Hepatocyte (in vitro differentiated cells): ENCODE data around the gene PDE4B. TPM values are rescaled to one million over a fixed set of nuclear protein-coding genes. Genes with fewer than 3 reads are reported as not detected.

Experiments used
- DNase-seq: peaks from one replicate; pipeline ENCODE4 v3.0.0-alpha.2; 2016; ENCODE audit warnings: low spot score
- H2AFZ ChIP-seq: fragments of 200-600 bp; sonication (generic); 2 replicates; pipeline ENCODE4 v1.6.0; 2016; ENCODE audit warnings: antibody characterized with exemption, mild to moderate bottlenecking
- H3K27ac ChIP-seq: fragments of 200-600 bp; sonication (generic); 2 replicates; pipeline ENCODE4 v1.5.1; 2016; ENCODE audit warnings: mild to moderate bottlenecking
- H3K27me3 ChIP-seq: fragments of 200-600 bp; sonication (generic); 2 replicates; pipeline ENCODE4 v1.6.1; 2016
- H3K36me3 ChIP-seq: fragments of 200-600 bp; sonication (generic); replicated peaks from 2 replicates; pipeline ENCODE4 v1.5.1; 2016; ENCODE audit warnings: low read depth; ENCODE audit not compliant: insufficient read depth
- H3K4me1 ChIP-seq: fragments of 200-600 bp; sonication (generic); 2 replicates; pipeline ENCODE4 v1.5.1; 2016; ENCODE audit warnings: mild to moderate bottlenecking, moderate library complexity; ENCODE audit not compliant: insufficient read depth
- H3K4me2 ChIP-seq: fragments of 200-600 bp; sonication (generic); 2 replicates; pipeline ENCODE4 v1.6.0; 2016
- H3K4me3 ChIP-seq: fragments of 200-600 bp; sonication (generic); 2 replicates; pipeline ENCODE4 v1.5.1; 2016; ENCODE audit warnings: mild to moderate bottlenecking
- H3K79me2 ChIP-seq: fragments of 200-600 bp; sonication (generic); 2 replicates; pipeline ENCODE4 v1.6.0; 2017; ENCODE audit warnings: mild to moderate bottlenecking
- H3K9me2 ChIP-seq: fragments of 200-600 bp; sonication (generic); replicated peaks from 2 replicates; pipeline ENCODE4 v1.6.0; 2017; ENCODE audit warnings: mild to moderate bottlenecking; ENCODE audit not compliant: insufficient read depth
- H3K9me3 ChIP-seq: fragments of 200-600 bp; sonication (generic); 2 replicates; pipeline ENCODE4 v1.5.1; 2016; ENCODE audit warnings: low read depth, mild to moderate bottlenecking
- H4K20me1 ChIP-seq: fragments of 200-600 bp; sonication (generic); 2 replicates; pipeline ENCODE4 v1.6.0; 2016; ENCODE audit warnings: mild to moderate bottlenecking; ENCODE audit not compliant: insufficient read depth, poor library complexity, severe bottlenecking
- CTCF ChIP-seq: fragments of 200-600 bp; sonication (generic); IDR thresholded peaks from 2 replicates; pipeline ENCODE4 v1.5.1; 2016; ENCODE audit warnings: antibody characterized with exemption, mild to moderate bottlenecking; ENCODE audit not compliant: poor library complexity
- EZH2 ChIP-seq: fragments of 200-600 bp; sonication (generic); IDR thresholded peaks from 2 replicates; pipeline ENCODE4 v1.6.1; 2016; ENCODE audit warnings: antibody characterized with exemption, mild to moderate bottlenecking, borderline replicate concordance
- EZH2phosphoT487 ChIP-seq: fragments of 200-600 bp; sonication (generic); IDR thresholded peaks from one replicate; pipeline ENCODE4 v1.6.1; 2018; ENCODE audit warnings: antibody characterized with exemption, mild to moderate bottlenecking, low read depth, moderate library complexity; ENCODE audit not compliant: unreplicated experiment, severe bottlenecking
- WGBS: methylation state at CpG from one replicate; pipeline ENCODE4 v1.1.6; 2016; ENCODE audit warnings: low lambda C conversion rate; ENCODE audit errors: missing lambda C conversion rate; 5-methylcytosine and 5-hydroxymethylcytosine counted together
- polyA plus RNA-seq: library from polyadenylated mRNA; unstranded; fragments of >200 nt; fragmentation: Nextera tagmentation; extraction: Ambion mirVana; gene quantifications from 2 replicates; pipeline ENCODE4 v1.2.1, GENCODE V29; 2016
- total RNA-seq: library from RNA; depleted of rRNA; stranded (reverse); fragments of >200 nt; gene quantifications from 2 replicates; pipeline ENCODE4 v1.2.3, GENCODE V29; 2014

Gene PDE4B
- total and polyA plus RNA-seq, 2 experiments from 2014 or later = 1.8 to 3.4 TPM

- H2AFZ ChIP-seq = no peak overlapping the region
- WGBS = 76% methylated on average over 3 of the region's 3 CpGs
- no peak overlapping the region for H3K4me2 ChIP-seq
- H3K9me2 ChIP-seq = no peaks in the 10 kb centered on the region
- no peak overlapping the region for H3K27ac ChIP-seq
- H3K79me2 ChIP-seq = no peaks in the 10 kb centered on the region
- H3K4me3 ChIP-seq = no peak overlapping the region
- H3K9me3 ChIP-seq = no peaks in the 10 kb centered on the region
- no peaks in the 10 kb centered on the region for H3K36me3 ChIP-seq
- H3K4me1 ChIP-seq = no peaks in the 10 kb centered on the region
- no peak for TF ChIP-seq EZH2phosphoT487
- TF ChIP-seq CTCF = no peak
- no peak for TF ChIP-seq EZH2
- no peaks in the 10 kb centered on the region for H4K20me1 ChIP-seq
- H3K27me3 ChIP-seq = no peaks in the 10 kb centered on the region
- no peak for DNase-seq
Observed at GRCh38 chr1:66380452-66381212, 587.9 kb downstream of the PDE4B start.

GRCh38 chr1:66381621-66382275 lies 589.1 kb downstream of the PDE4B start:
- TF ChIP-seq EZH2 (no peak), EZH2phosphoT487 (no peak), CTCF (no peak)
- Histone ChIP-seq H3K4me1 (no peaks in the 10 kb centered on the region), H3K9me3 (no peaks in the 10 kb centered on the region), H4K20me1 (no peaks in the 10 kb centered on the region), H3K4me2 (no peak overlapping the region), H3K36me3 (no peaks in the 10 kb centered on the region), H2AFZ (no peak overlapping the region), H3K79me2 (no peaks in the 10 kb centered on the region), H3K4me3 (no peak overlapping the region), H3K27ac (no peak overlapping the region), H3K27me3 (no peaks in the 10 kb centered on the region), H3K9me2 (no peaks in the 10 kb centered on the region)
- 86% methylated on average over 9 of the region's 9 CpGs for WGBS
- no peak for DNase-seq

- H4K20me1 ChIP-seq = no peaks in the 10 kb centered on the region
- no peaks in the 10 kb centered on the region for H3K27me3 ChIP-seq
- DNase-seq = no peak
- H2AFZ ChIP-seq = no peak overlapping the region
- TF ChIP-seq EZH2phosphoT487 (no peak), EZH2 (no peak), CTCF (no peak)
- H3K36me3 ChIP-seq = no peaks in the 10 kb centered on the region
- no peaks in the 10 kb centered on the region for H3K4me1 ChIP-seq
- H3K9me3 ChIP-seq = no peaks in the 10 kb centered on the region
- no peak overlapping the region for H3K4me3 ChIP-seq
- WGBS = 89% methylated on average over 5 of the region's 5 CpGs
- no peaks in the 10 kb centered on the region for H3K79me2 ChIP-seq
- H3K9me2 ChIP-seq = no peaks in the 10 kb centered on the region
- no peak overlapping the region for H3K27ac ChIP-seq
- no peak overlapping the region for H3K4me2 ChIP-seq
Observed at GRCh38 chr1:66383168-66383567, 590.5 kb downstream of the PDE4B start.
